OCI-LY7 (cell line): ENCODE results near the gene EIF2S3. TPM values are rescaled to one million over a fixed set of nuclear protein-coding genes. Genes with fewer than 3 reads are reported as not detected.
"Not testable (repeated sequence)": the region's sequence is repeated elsewhere in the genome, so short reads cannot be mapped to it uniquely, and the experiment has no call there.

Experiments used
- BruUV-seq: library from RNA; stranded (reverse); fragments of 400-500 nt; replicated peaks from 2 replicates; lab custom pipeline; 2021; lab: Mats Ljungman, UMichigan
- CTCF ChIA-PET: fragments of 300-600 bp; sonication (Branson Sonifier 250); formaldehyde crosslinking; loops from one replicate; lab custom pipeline; 2022; ENCODE audit warnings: antibody characterized with exemption; ENCODE audit not compliant: unreplicated experiment; lab: Charles Lee
- POLR2A ChIA-PET: fragments of 300-600 bp; sonication (Branson Sonifier 250); formaldehyde crosslinking; loops from one replicate; lab custom pipeline; 2022; ENCODE audit warnings: antibody characterized with exemption; lab: Charles Lee
- DNase-seq: peaks from one replicate; pipeline ENCODE4 v3.0.0-alpha.2; 2015; ENCODE audit warnings: low spot score
- H2AFZ ChIP-seq: fragments of 200-600 bp; sonication (generic), shearing (Covaris generic); 2 replicates; pipeline ENCODE4 v1.6.1; 2014; ENCODE audit warnings: mild to moderate bottlenecking, antibody characterized with exemption, low read length, moderate library complexity
- H3K27ac ChIP-seq: fragments of 200-600 bp; sonication (generic); 2 replicates; pipeline ENCODE4 v1.5.1; 2014; ENCODE audit warnings: mixed run types, low read depth, mild to moderate bottlenecking, moderate library complexity, low read length, inconsistent platforms; ENCODE audit not compliant: poor library complexity, severe bottlenecking
- H3K36me3 ChIP-seq: fragments of 200-600 bp; sonication (generic); 2 replicates; pipeline ENCODE4 v1.6.1; 2014; ENCODE audit warnings: mild to moderate bottlenecking, antibody characterized with exemption, low read length, moderate library complexity, mixed read lengths; ENCODE audit not compliant: insufficient read depth
- H3K4me1 ChIP-seq: fragments of 200-600 bp; sonication (generic); 2 replicates; pipeline ENCODE4 v1.5.1; 2014; ENCODE audit warnings: mild to moderate bottlenecking, low read length; ENCODE audit not compliant: insufficient read depth, poor library complexity, severe bottlenecking
- H3K4me2 ChIP-seq: fragments of 200-600 bp; sonication (generic); 2 replicates; pipeline ENCODE4 v1.6.1; 2014; ENCODE audit warnings: mild to moderate bottlenecking, low read length
- H3K4me3 ChIP-seq: fragments of 200-600 bp; sonication (generic); 2 replicates; pipeline ENCODE4 v1.5.1; 2014; ENCODE audit warnings: mild to moderate bottlenecking, low read depth, low read length; ENCODE audit not compliant: poor library complexity, severe bottlenecking
- H3K79me2 ChIP-seq: fragments of 200-600 bp; sonication (generic); 2 replicates; pipeline ENCODE4 v1.6.1; 2016; ENCODE audit warnings: low read depth, mild to moderate bottlenecking, low read length, moderate library complexity, mixed read lengths; ENCODE audit not compliant: insufficient read depth
- H3K9me2 ChIP-seq: fragments of 200-600 bp; sonication (generic); 2 replicates; pipeline ENCODE4 v1.6.1; 2016; ENCODE audit warnings: mild to moderate bottlenecking, low read length, mixed read lengths; ENCODE audit not compliant: insufficient read depth
- H3K9me3 ChIP-seq: fragments of 200-600 bp; sonication (generic); 2 replicates; pipeline ENCODE4 v1.6.1; 2014; ENCODE audit warnings: mild to moderate bottlenecking, mixed run types, low read length, mixed read lengths
- H4K20me1 ChIP-seq: fragments of 200-600 bp; sonication (generic); 2 replicates; pipeline ENCODE4 v1.6.1; 2014; ENCODE audit warnings: mild to moderate bottlenecking, antibody characterized with exemption, low read length, moderate library complexity, mixed read lengths; ENCODE audit not compliant: insufficient read depth
- EZH2phosphoT487 ChIP-seq: fragments of 200-600 bp; sonication (generic); IDR thresholded peaks from 2 replicates; pipeline ENCODE4 v1.6.1; 2018; ENCODE audit warnings: low read depth, borderline replicate concordance, mild to moderate bottlenecking, mixed run types, antibody characterized with exemption, low read length, moderate library complexity, mixed read lengths
- intact Hi-C: fragments of 100-400 bp; cut with micrococcal nuclease; formaldehyde crosslinking; loops from one replicate; pipeline ENCODE4 v1.10.0; 2022; ENCODE audit not compliant: unreplicated experiment
- total RNA-seq, 2 experiments: library from RNA; depleted of rRNA in 1 of 2; stranded (reverse); fragments of >200 nt in 1 of 2; shearing (Covaris generic) in 1 of 2; gene quantifications; 2 replicates each; pipeline ENCODE4 v1.2.3, GENCODE V29; 2014 to 2022
- TF ChIP-seq, protein P1 (sequence below): fragments of 200-600 bp; sonication (generic); conservative IDR thresholded peaks from 2 replicates; pipeline ENCODE4 v1.5.1; 2014; ENCODE audit warnings: mild to moderate bottlenecking, antibody characterized with exemption, low read length, moderate library complexity, mixed read lengths

EIF2S3 gene
- total RNA-seq, 2 experiments from 2014 or later = 243 to 405 TPM

DNA sequence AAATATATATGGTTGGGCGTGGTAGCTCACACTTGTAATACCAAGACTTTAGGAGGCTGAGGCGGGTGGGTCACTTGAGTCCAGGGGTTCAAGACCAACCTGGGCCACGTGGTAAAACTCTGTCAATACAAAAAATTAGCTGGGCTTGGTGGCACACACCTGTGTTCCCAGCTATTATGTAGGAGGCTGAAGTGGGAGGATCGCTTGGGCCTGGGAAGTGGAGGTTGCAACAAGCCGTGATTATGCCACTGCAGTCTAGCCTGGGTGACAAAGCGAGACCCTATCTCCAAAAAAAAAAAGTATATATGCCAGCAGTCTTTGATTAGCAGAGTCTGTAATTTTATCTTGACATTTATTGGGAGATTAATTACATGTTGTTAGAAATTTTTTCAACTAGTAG, 8.7 kb downstream of the EIF2S3 start:
- intact Hi-C loops = no loop called here
- Histone ChIP-seq H3K79me2 (peaks cover 38% of the 10 kb centered on the region; the same call in 1 of the 2 replicates), H3K9me2 (no peaks in the 10 kb centered on the region), H3K9me3 (no peaks in the 10 kb centered on the region), H4K20me1 (no peaks in the 10 kb centered on the region), H3K4me2 (no peak overlapping the region), H3K4me1 (no peaks in the 10 kb centered on the region), H3K4me3 (no peak overlapping the region), H3K27ac (no peak overlapping the region), H2AFZ (no peak overlapping the region), H3K36me3 (peaks cover 92% of the 10 kb centered on the region)
- TF ChIP-seq, protein P1, sequence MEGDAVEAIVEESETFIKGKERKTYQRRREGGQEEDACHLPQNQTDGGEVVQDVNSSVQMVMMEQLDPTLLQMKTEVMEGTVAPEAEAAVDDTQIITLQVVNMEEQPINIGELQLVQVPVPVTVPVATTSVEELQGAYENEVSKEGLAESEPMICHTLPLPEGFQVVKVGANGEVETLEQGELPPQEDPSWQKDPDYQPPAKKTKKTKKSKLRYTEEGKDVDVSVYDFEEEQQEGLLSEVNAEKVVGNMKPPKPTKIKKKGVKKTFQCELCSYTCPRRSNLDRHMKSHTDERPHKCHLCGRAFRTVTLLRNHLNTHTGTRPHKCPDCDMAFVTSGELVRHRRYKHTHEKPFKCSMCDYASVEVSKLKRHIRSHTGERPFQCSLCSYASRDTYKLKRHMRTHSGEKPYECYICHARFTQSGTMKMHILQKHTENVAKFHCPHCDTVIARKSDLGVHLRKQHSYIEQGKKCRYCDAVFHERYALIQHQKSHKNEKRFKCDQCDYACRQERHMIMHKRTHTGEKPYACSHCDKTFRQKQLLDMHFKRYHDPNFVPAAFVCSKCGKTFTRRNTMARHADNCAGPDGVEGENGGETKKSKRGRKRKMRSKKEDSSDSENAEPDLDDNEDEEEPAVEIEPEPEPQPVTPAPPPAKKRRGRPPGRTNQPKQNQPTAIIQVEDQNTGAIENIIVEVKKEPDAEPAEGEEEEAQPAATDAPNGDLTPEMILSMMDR = no peak
- no peak for DNase-seq
- no TSS peak for BruUV-seq
- POLR2A ChIA-PET = interaction anchor here (0.6 kb wide), 1 partner anchor 409 kb away, joined by 4 read pairs; no protein-coding TSS in a partner anchor
- CTCF ChIA-PET = no interaction called here

DNA sequence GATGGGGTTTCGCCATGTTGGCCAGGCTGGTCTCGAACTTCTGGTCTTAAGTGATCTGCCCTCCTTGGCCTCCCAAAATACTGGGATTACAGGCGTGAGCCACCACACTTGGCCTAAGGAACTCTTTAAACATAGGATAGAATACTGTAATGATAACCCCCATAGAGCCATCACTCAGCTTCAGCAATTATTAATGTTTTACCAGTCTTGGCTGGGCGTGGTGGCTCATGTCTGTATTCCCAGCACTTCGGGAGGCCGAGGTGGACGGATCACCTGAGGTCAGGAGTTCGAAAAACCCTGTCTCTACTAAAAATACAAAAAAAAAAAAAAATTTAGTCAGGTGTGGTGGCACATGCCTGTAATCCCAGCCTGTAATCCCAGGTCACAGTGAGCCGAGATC, 15.1 kb downstream of the EIF2S3 start:
- Histone ChIP-seq H3K9me3 (no peaks in the 10 kb centered on the region), H3K4me3 (no peak overlapping the region), H3K36me3 (peaks cover 96% of the 10 kb centered on the region), H4K20me1 (no peaks in the 10 kb centered on the region), H3K27ac (no peak overlapping the region), H3K9me2 (no peaks in the 10 kb centered on the region), H3K4me2 (no peak overlapping the region), H3K4me1 (no peaks in the 10 kb centered on the region), H3K79me2 (peaks cover 3% of the 10 kb centered on the region), H2AFZ (no peak overlapping the region)
- no peak for DNase-seq
- ChIA-PET CTCF (no interaction called here), POLR2A (interaction anchor here (0.7 to 1.1 kb wide), 2 partner anchors 14 to 131 kb away, joined by 4 to 5 read pairs; no protein-coding TSS in a partner anchor)
- intact Hi-C loops = no loop called here
- TF ChIP-seq, protein P1 = no peak
- TF ChIP-seq EZH2phosphoT487 = no peak
- BruUV-seq = no TSS peak

DNA sequence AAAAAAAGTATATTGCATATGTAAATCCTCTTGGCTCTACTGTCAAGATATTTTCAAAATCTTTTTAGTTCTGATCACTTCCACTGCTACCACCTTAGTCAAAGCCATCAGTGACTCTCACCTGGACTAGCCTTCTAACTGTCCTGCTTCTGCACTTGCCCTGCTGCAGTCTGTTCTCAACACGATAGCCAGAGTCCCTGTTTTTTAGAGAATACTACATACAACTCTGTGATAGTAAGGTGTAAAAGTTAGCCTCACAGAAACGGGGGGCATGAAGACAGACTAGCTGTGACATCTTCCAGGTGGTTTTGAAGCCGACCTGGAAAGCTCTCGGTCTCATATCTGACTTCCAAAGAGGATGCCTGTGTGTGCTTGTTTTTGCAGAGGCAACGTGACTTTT, 24.7 kb downstream of the EIF2S3 start:
- TF ChIP-seq, protein P1 = no peak
- TF ChIP-seq EZH2phosphoT487 = no peak
- POLR2A ChIA-PET = interaction anchor here (0.6 kb wide), 1 partner anchor 66 kb away, joined by 3 read pairs; no protein-coding TSS in a partner anchor
- H2AFZ ChIP-seq = no peak overlapping the region
- H4K20me1 ChIP-seq = 0 out of 2 replicates have a peak, but pooled peaks cover 3% of the 10 kb centered on the region
- intact Hi-C loops = loop anchor here (2.0 kb wide), 1 partner anchor 15 kb away; no protein-coding TSS in a partner anchor
- H3K9me2 ChIP-seq = no peaks in the 10 kb centered on the region
- no peaks in the 10 kb centered on the region for H3K9me3 ChIP-seq
- no peak overlapping the region for H3K4me2 ChIP-seq
- peaks cover 8% of the 10 kb centered on the region for H3K4me1 ChIP-seq
- H3K79me2 ChIP-seq = no peaks in the 10 kb centered on the region
- peaks cover 45% of the 10 kb centered on the region for H3K36me3 ChIP-seq
- no peak for DNase-seq
- BruUV-seq = no TSS peak
- H3K4me3 ChIP-seq = no peak overlapping the region
- H3K27ac ChIP-seq = peak overlapping the region; percentile 28
- CTCF ChIA-PET = no interaction called here

GRCh38 chrX:24080245-24080644, 25.5 kb downstream of the EIF2S3 start:
- H3K4me2 ChIP-seq, H2AFZ ChIP-seq, BruUV-seq, H3K4me3 ChIP-seq, DNase-seq, H3K9me3 ChIP-seq, CTCF ChIA-PET, H3K79me2 ChIP-seq, H3K9me2 ChIP-seq, H3K4me1 ChIP-seq, H4K20me1 ChIP-seq: not testable (repeated sequence)
- POLR2A ChIA-PET = interaction anchor here (0.6 kb wide), 1 partner anchor 1606 kb away, joined by 4 read pairs; no protein-coding TSS in a partner anchor
- Histone ChIP-seq H3K36me3 (peaks cover 38% of the 10 kb centered on the region), H3K27ac (peak overlapping the region; percentile 14)
- intact Hi-C loops = loop anchor here (1.0 kb wide), 1 partner anchor 70 kb away; no protein-coding TSS in a partner anchor
